ENCODE results near the gene OR9G1. TPM values are rescaled to one million over a fixed set of nuclear protein-coding genes. Genes with fewer than 3 reads are reported as not detected.

OR9G1 gene
- total RNA-seq, 1 experiment from 2014 or later, result not detected

Small RNA genes within 50 kb of the gene (small RNA-seq; reads per million reads assigned to genes)
- gene AP001803.1 (not detected), gene AP004245.1 (not detected), gene MIR6128 (not detected)

Other genes with a start within 250 kb of the OR9G1 start
- gene OR5M3, start 225.7 kb upstream of the OR9G1 start, total RNA-seq (2014; rRNA removed; shearing (Covaris generic)), result not detected in 2 replicates
- gene OR5M8, start 207.7 kb upstream of the OR9G1 start, total RNA-seq (2014; rRNA removed; shearing (Covaris generic)), result not detected in 2 replicates
- not detected in 2 replicates for gene OR5M11, start 155.8 kb upstream of the OR9G1 start, total RNA-seq (2014; rRNA removed; shearing (Covaris generic))
- gene OR5M10, start 121.4 kb upstream of the OR9G1 start, total RNA-seq (2014; rRNA removed; shearing (Covaris generic)), result not detected in 2 replicates
- not detected in 2 replicates for gene OR5M1, start 84.2 kb upstream of the OR9G1 start, total RNA-seq (2014; rRNA removed; shearing (Covaris generic))
- not detected in 2 replicates for gene OR5AP2, start 56.7 kb upstream of the OR9G1 start, total RNA-seq (2014; rRNA removed; shearing (Covaris generic))
- not detected in 2 replicates for gene OR5AR1, start 35.4 kb upstream of the OR9G1 start, total RNA-seq (2014; rRNA removed; shearing (Covaris generic))
- not detected in 2 replicates for gene OR9G4, start 49.6 kb downstream of the OR9G1 start, total RNA-seq (2014; rRNA removed; shearing (Covaris generic))